Measurements from ENCODE around the gene RASSF3.

The RASSF3 gene

GRCh38 chr12:64666054-64666914 is 56.0 kb downstream of the RASSF3 start:
- H3K27ac ChIP-seq (ENCODE audit: low read depth, low read length, poor library complexity, severe bottlenecking): peak overlapping the region; percentile 71
- H3F3A ChIP-seq (ENCODE audit: insufficient read depth, low read length): no peaks in the 10 kb centered on the region
- 0 out of 2 replicates have a peak, but pooled peaks cover 7% of the 10 kb centered on the region for H3K79me2 ChIP-seq (ENCODE audit: insufficient read depth, low read length)
- H3K9me2 ChIP-seq (ENCODE audit: low read depth, low read length): no peaks in the 10 kb centered on the region
- no peaks in the 10 kb centered on the region for H3K9me3 ChIP-seq (ENCODE audit: low read length)
- peak overlapping the region; percentile 27 for H3K4me3 ChIP-seq (ENCODE audit: low read depth, low read length, poor library complexity, severe bottlenecking)
- TF ChIP-seq, protein P1, sequence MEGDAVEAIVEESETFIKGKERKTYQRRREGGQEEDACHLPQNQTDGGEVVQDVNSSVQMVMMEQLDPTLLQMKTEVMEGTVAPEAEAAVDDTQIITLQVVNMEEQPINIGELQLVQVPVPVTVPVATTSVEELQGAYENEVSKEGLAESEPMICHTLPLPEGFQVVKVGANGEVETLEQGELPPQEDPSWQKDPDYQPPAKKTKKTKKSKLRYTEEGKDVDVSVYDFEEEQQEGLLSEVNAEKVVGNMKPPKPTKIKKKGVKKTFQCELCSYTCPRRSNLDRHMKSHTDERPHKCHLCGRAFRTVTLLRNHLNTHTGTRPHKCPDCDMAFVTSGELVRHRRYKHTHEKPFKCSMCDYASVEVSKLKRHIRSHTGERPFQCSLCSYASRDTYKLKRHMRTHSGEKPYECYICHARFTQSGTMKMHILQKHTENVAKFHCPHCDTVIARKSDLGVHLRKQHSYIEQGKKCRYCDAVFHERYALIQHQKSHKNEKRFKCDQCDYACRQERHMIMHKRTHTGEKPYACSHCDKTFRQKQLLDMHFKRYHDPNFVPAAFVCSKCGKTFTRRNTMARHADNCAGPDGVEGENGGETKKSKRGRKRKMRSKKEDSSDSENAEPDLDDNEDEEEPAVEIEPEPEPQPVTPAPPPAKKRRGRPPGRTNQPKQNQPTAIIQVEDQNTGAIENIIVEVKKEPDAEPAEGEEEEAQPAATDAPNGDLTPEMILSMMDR (IDR thresholded peaks at IDR 0.05; ENCODE audit: low read length): no peak
- TF ChIP-seq EZH2 (IDR thresholded peaks at IDR 0.05; ENCODE audit: borderline replicate concordance, low read length): no peak
- no peaks in the 10 kb centered on the region for H3K27me3 ChIP-seq (ENCODE audit: insufficient read depth, low read length)
- H2AFZ ChIP-seq (ENCODE audit: low read length): no peak overlapping the region
- H3K4me2 ChIP-seq (ENCODE audit: low read length): peak overlapping the region; percentile 54
- H3K36me3 ChIP-seq (ENCODE audit: insufficient read depth, low read length): no peaks in the 10 kb centered on the region
- H4K20me1 ChIP-seq (ENCODE audit: insufficient read depth, low read length): no peaks in the 10 kb centered on the region
- peaks cover 58% of the 10 kb centered on the region for H3K4me1 ChIP-seq (ENCODE audit: insufficient read depth, low read length, severe bottlenecking)
- H3K9ac ChIP-seq (ENCODE audit: low read length): peak overlapping the region; percentile 49; the same call in 1 of the 2 replicates

DNA sequence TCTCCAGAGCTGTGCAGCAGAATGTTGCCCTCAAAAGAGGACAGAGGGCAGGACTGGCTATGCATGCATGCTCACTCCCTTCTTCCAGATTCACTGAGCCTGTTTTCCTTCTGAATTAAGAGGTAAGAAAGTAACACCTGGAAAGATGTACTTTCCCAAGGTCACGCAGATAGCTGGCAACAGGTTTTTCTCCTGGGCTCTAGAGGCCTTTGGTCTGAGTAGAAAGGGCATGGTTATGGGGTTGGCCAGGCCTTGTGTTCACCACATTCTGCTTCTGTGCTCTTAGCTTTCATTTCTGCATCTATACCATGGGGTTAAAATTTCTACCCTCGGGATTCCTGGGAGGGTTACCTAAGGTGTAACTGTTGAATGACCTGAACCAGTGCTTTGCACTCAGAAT is 57.5 kb downstream of the RASSF3 start:
- Histone ChIP-seq H3K9me2 (ENCODE audit: low read depth, low read length) (no peaks in the 10 kb centered on the region), H3K4me1 (ENCODE audit: insufficient read depth, low read length, severe bottlenecking) (peaks cover 64% of the 10 kb centered on the region), H2AFZ (ENCODE audit: low read length) (no peak overlapping the region), H3K36me3 (ENCODE audit: insufficient read depth, low read length) (no peaks in the 10 kb centered on the region), H3K9ac (ENCODE audit: low read length) (no peak overlapping the region), H3K4me2 (ENCODE audit: low read length) (no peak overlapping the region; the same call in 1 of the 2 replicates), H3K79me2 (ENCODE audit: insufficient read depth, low read length) (0 out of 2 replicates have a peak, but pooled peaks cover 7% of the 10 kb centered on the region), H3K9me3 (ENCODE audit: low read length) (no peaks in the 10 kb centered on the region), H3K27me3 (ENCODE audit: insufficient read depth, low read length) (no peaks in the 10 kb centered on the region), H4K20me1 (ENCODE audit: insufficient read depth, low read length) (no peaks in the 10 kb centered on the region), H3F3A (ENCODE audit: insufficient read depth, low read length) (no peaks in the 10 kb centered on the region), H3K4me3 (ENCODE audit: low read depth, low read length, poor library complexity, severe bottlenecking) (no peak overlapping the region), H3K27ac (ENCODE audit: low read depth, low read length, poor library complexity, severe bottlenecking) (peak overlapping the region; percentile 63)
- no peak for TF ChIP-seq EZH2 (IDR thresholded peaks at IDR 0.05; ENCODE audit: borderline replicate concordance, low read length)
- TF ChIP-seq, protein P1 (IDR thresholded peaks at IDR 0.05; ENCODE audit: low read length): no peak

- Histone ChIP-seq H4K20me1 (ENCODE audit: insufficient read depth, low read length) (no peaks in the 10 kb centered on the region), H3K9me2 (ENCODE audit: low read depth, low read length) (no peaks in the 10 kb centered on the region), H3K4me3 (ENCODE audit: low read depth, low read length, poor library complexity, severe bottlenecking) (peak overlapping the region; percentile 9), H3K9me3 (ENCODE audit: low read length) (no peaks in the 10 kb centered on the region), H3K4me1 (ENCODE audit: insufficient read depth, low read length, severe bottlenecking) (peaks cover 80% of the 10 kb centered on the region), H3F3A (ENCODE audit: insufficient read depth, low read length) (no peaks in the 10 kb centered on the region), H3K36me3 (ENCODE audit: insufficient read depth, low read length) (no peaks in the 10 kb centered on the region), H2AFZ (ENCODE audit: low read length) (no peak overlapping the region), H3K79me2 (ENCODE audit: insufficient read depth, low read length) (0 out of 2 replicates have a peak, but pooled peaks cover 7% of the 10 kb centered on the region), H3K27ac (ENCODE audit: low read depth, low read length, poor library complexity, severe bottlenecking) (peak overlapping the region; percentile 63), H3K9ac (ENCODE audit: low read length) (peak overlapping the region; percentile 38; the same call in 1 of the 2 replicates), H3K27me3 (ENCODE audit: insufficient read depth, low read length) (no peaks in the 10 kb centered on the region), H3K4me2 (ENCODE audit: low read length) (peak overlapping the region; percentile 41)
- no peak for TF ChIP-seq EZH2 (IDR thresholded peaks at IDR 0.05; ENCODE audit: borderline replicate concordance, low read length)
- TF ChIP-seq, protein P1 (IDR thresholded peaks at IDR 0.05; ENCODE audit: low read length): no peak
Measured at GRCh38 chr12:64669270-64669842, 59.1 kb downstream of the RASSF3 start.
